ENCODE results near the gene UNG.

- no peak for TF ChIP-seq CTCF (IDR thresholded peaks at IDR 0.05; ENCODE audit: extremely low read depth in 1 of 2, insufficient read depth in 1 of 2, low read depth in 1 of 2, low read length in 2 of 2)
- TF ChIP-seq EZH2 (IDR thresholded peaks at IDR 0.05; ENCODE audit: borderline replicate concordance, low read depth, low read length, severe bottlenecking): no peak
- no peak for TF ChIP-seq MAX (IDR thresholded peaks at IDR 0.05; ENCODE audit: insufficient read depth, insufficient read length)
- TF ChIP-seq POLR2A (IDR thresholded peaks at IDR 0.05; ENCODE audit: low read depth, low read length): no peak
These were observed 3.3 kb downstream of the UNG start for GRCh38 chr12:109100741-109101140.

All from endothelial cell of umbilical vein (primary cell).